Stimulated activated effector memory CD8-positive, alpha-beta T cell treated with anti-CD3 and anti-CD28 coated beads, Interleukin-12 subunit alpha, Interleukin-12 subunit beta, amount 100 ng/mL, for 72 hours (primary cell): Measurements from ENCODE around the gene PXT1.
"Not testable (repeated sequence)": the region's sequence is repeated elsewhere in the genome, so short reads cannot be mapped to it uniquely, and the experiment has no call there.

ENCODE experiments used
- ATAC-seq: fragments of 150-1000 bp; cut with Tn5 transposase; 2 replicates; pipeline ENCODE4 v1.10.0; 2021
- DNase-seq, 2 donors: peaks; one replicate each; pipeline ENCODE4 v3.0.0; 2021 to 2022; ENCODE audit warnings: low spot score in 2 of 2
- H3K27ac Mint-ChIP-seq: one replicate; pipeline ENCODE4 v1.8.0; 2022; ENCODE audit warnings: mild to moderate bottlenecking, mixed read lengths
- H3K36me3 Mint-ChIP-seq: one replicate; pipeline ENCODE4 v1.8.0; 2022; ENCODE audit warnings: mild to moderate bottlenecking, mixed read lengths
- H3K4me1 Mint-ChIP-seq: one replicate; pipeline ENCODE4 v1.8.0; 2022; ENCODE audit warnings: mixed read lengths
- H3K4me3 Mint-ChIP-seq: one replicate; pipeline ENCODE4 v1.8.0; 2022; ENCODE audit warnings: mild to moderate bottlenecking, mixed read lengths
- H3K9me3 Mint-ChIP-seq: one replicate; pipeline ENCODE4 v1.8.0; 2022; ENCODE audit warnings: mixed read lengths

The PXT1 gene

DNA sequence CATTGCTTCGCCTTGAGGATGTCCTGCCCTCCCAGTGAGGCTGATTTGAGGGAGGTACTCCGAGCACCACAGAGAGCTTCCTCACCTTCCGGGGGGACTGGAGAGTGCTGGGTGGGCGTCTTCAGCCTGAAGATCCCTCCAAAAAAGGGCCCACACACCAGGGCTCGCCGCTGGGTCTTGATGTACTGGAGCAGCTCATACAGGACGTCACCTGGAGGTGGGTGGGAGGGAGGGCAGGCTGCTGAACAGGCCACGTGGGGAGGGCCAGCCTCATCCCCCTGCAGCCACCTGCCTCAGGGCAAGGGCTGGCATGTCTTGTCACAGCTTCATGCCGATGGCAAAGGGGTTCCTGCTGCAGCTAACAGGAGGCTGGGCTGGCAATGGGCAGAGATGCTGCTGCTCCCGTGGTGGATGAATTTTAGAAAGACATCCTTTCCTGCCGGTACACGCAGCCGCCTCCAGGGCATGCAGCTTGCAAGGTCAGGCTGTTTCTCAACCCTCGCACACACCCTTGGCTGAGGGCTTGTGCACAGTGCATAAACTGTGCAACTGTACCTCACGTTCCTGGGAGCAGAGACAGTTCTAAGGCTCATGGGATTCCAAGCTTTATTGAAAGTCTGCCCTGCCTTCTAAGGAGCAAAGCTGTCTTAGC is 69.2 kb downstream of the PXT1 start:
- peaks cover 16% of the 10 kb centered on the region for H3K36me3 Mint-ChIP-seq
- H3K4me3 Mint-ChIP-seq: no peak overlapping the region
- no peaks in the 10 kb centered on the region for H3K9me3 Mint-ChIP-seq
- DNase-seq (no peak), ATAC-seq (no peak)
- H3K4me1 Mint-ChIP-seq: peaks cover 12% of the 10 kb centered on the region
- no peak overlapping the region for H3K27ac Mint-ChIP-seq

DNA sequence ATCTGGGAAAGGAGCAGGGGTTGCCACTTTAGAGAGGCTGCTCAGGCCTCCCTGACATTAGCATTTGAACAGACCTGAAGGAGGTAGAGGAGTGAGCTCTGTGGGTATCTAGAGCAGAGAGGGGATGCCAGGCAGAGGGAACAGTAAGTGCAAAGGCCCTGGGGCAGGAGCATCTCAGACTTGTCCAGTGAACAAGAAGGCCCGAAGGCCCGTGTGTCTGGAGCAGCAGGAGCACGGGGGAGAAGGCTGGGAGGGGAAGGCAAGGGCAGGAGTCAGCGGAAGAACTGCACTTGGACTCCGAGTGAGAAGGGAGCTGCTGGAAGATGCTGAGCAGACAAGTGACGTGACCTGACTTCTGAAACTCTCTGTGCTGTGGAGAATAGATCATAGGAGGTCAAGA is 70.6 kb downstream of the PXT1 start:
- Mint-ChIP-seq H3K27ac (no peak overlapping the region), H3K9me3 (no peaks in the 10 kb centered on the region), H3K4me3 (no peak overlapping the region), H3K36me3 (peaks cover 16% of the 10 kb centered on the region), H3K4me1 (no peaks in the 10 kb centered on the region)
- ATAC-seq: no peak
- no peak for DNase-seq

DNA sequence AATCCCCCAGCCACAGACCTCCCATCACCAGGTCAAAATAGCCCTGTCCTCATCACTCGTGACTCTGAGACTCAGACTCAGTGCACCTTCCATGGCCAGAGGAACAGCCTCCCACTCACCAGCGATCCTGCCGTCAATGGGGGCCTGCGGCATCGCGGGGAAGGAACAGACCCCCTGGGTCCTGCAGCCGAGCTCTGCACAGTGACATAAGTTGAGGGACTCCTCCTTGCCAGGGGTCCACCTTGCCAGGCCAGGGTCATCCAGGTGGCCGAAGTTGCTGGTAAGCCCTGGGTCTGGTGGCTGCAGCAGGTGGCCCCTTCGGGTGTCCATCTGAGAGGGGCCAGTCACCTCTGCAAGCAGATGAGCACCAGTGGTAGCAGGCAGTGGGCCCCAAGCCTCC is 71.4 kb downstream of the PXT1 start:
- Mint-ChIP-seq H3K4me1 (no peaks in the 10 kb centered on the region), H3K9me3 (no peaks in the 10 kb centered on the region), H3K27ac (no peak overlapping the region), H3K4me3 (no peak overlapping the region), H3K36me3 (peaks cover 11% of the 10 kb centered on the region)
- ATAC-seq (no peak), DNase-seq (no peak)

DNA sequence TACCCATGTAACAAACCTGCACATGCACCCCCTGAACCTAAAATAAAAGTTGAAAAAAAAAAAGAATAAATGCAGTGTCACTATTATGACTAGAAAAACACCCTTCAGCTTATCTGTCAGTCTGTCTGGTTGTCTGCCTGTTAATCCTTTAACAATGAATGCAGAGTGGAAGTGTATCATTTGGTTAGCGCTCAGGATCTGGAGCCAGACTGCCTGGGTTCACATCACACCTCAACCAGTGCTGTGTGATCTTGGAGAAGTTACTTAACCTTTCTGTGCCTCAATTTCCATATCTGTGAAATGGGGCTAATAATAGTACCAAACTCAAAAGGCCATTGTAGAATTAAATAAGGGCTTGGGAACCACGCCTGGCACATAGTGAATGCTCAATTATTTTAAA is 72.0 kb downstream of the PXT1 start:
- Mint-ChIP-seq H3K27ac (no peak overlapping the region), H3K36me3 (peaks cover 7% of the 10 kb centered on the region), H3K9me3 (no peaks in the 10 kb centered on the region), H3K4me1 (no peaks in the 10 kb centered on the region), H3K4me3 (no peak overlapping the region)
- ATAC-seq (no peak), DNase-seq (no peak)

DNA sequence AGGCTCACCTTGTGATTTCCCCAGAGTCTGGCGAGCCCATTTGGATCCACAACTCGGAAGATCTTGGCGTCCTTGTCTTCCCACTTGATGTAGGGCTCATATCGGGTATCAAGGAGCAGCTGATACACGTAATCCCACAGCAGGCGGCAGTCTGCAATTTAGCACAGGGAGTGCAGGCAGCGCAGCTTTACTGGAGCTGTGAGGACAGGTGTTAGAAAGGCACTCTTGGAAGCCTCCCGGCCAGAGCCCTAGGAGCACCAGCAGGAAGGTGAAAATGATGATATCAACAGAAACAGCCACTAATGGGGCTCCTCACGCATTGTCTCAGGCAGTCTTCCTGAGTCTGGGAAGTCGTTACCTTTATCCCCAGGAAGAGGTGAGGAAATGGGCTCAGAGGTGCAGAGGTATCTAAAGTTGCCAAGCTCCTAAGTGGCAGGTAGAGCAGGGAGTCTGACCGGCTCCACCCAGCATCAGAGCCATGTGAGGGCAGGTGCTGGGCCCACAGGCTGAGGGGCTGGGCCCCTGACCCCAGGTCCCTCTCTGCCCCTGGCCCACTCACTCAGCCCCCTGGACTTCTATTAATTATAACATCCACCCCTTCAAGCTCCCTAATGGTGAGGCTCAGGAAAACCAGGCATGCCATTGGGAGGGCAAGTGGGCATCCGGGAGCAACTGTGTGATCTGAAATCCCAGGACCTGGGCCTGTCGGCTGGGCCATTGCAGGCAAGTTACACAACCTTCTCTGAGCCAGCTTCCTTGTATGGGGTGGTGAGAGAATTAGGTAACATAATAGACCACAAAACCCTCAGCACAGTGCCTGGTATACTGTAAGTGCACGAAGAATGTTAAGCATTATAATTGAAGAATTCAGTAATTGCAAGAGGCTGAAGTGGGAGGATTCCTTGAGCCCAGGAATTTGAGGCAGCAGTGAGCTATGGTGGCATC is 73.5 kb downstream of the PXT1 start:
- Mint-ChIP-seq H3K9me3 (no peaks in the 10 kb centered on the region), H3K27ac (peak overlapping the region; percentile 61)
- no peak for DNase-seq

GRCh38 chr6:36368421-36368820 is 74.2 kb downstream of the PXT1 start:
- H3K9me3 Mint-ChIP-seq: no peaks in the 10 kb centered on the region
- no peak overlapping the region for H3K4me3 Mint-ChIP-seq
- H3K4me1 Mint-ChIP-seq: peaks cover 12% of the 10 kb centered on the region
- peak overlapping the region; percentile 61 for H3K27ac Mint-ChIP-seq
- no peak for ATAC-seq
- no peak for DNase-seq
- H3K36me3 Mint-ChIP-seq: peaks cover 7% of the 10 kb centered on the region

More for the DNA sequence above, 73.5 kb downstream of the PXT1 start:
- H3K4me3 Mint-ChIP-seq: no peak overlapping the region
- ATAC-seq: no peak
- H3K36me3 Mint-ChIP-seq: peaks cover 7% of the 10 kb centered on the region
- H3K4me1 Mint-ChIP-seq: peaks cover 12% of the 10 kb centered on the region

DNA sequence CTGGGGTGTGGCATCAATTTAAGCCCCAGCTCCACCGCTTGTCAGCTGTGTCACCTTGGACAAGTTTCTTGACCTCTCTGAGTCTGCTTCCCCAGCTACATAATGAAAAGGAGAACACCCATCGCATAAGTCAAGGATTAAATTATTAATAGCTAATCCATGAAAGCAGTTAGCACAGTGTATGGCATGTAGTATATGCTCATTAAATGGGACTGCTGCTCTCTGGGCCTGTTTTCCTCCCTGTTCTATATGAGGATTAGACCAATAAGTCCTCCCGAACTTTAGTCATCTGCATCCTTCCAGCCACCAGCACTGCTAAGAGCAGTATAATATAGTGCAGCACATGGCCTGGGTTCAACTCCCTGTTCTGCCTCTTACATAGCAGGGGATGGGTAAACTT is 74.9 kb downstream of the PXT1 start:
- Mint-ChIP-seq H3K9me3 (no peaks in the 10 kb centered on the region), H3K4me1 (peaks cover 12% of the 10 kb centered on the region), H3K27ac (no peak overlapping the region), H3K4me3 (no peak overlapping the region), H3K36me3 (peaks cover 7% of the 10 kb centered on the region)
- no peak for DNase-seq
- ATAC-seq: no peak

- no peak overlapping the region for H3K4me3 Mint-ChIP-seq
- H3K27ac Mint-ChIP-seq: peak overlapping the region; percentile 67
- H3K36me3 Mint-ChIP-seq: no peaks in the 10 kb centered on the region
- no peaks in the 10 kb centered on the region for H3K9me3 Mint-ChIP-seq
- H3K4me1 Mint-ChIP-seq: peaks cover 25% of the 10 kb centered on the region
- no peak for DNase-seq
- ATAC-seq: peak; percentile 72
Measured at GRCh38 chr6:36364669-36365479, 77.8 kb downstream of the PXT1 start.

DNA sequence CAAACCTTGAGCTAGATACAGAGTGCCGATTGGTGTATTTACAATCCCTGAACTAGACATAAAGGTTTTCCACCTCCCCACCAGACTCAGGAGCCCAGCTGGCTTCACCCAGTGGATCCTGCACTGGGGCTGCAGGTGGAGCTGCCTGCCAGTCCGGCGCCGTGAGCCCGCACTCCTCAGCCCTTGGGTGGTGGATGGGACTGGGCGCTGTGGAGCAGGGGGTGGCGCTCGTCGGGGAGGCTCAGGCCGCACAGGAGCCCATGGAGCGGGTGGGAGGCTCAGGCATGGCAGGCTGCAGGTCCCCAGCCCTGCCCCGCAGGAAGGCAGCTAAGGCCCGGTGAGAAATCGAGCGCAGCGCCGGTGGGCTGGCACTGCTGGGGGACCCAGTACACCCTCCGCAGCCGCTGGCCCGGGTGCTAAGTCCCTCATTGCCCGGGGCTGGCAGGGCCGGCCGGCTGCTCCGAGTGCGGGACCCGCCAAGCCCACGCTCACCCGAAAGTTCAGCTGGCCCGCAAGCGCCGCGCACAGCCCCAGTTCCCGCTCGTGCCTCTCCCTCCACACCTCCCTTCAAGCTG is 78.5 kb downstream of the PXT1 start:
- peaks cover 26% of the 10 kb centered on the region for H3K4me1 Mint-ChIP-seq
- not testable (repeated sequence) for H3K27ac Mint-ChIP-seq

GRCh38 chr6:36363371-36363752 is 79.3 kb downstream of the PXT1 start:
- peaks cover 26% of the 10 kb centered on the region for H3K4me1 Mint-ChIP-seq
- not testable (repeated sequence) for ATAC-seq, H3K27ac Mint-ChIP-seq

More for the DNA sequence above, 78.5 kb downstream of the PXT1 start:
- H3K4me3 Mint-ChIP-seq, H3K9me3 Mint-ChIP-seq, H3K36me3 Mint-ChIP-seq, DNase-seq, ATAC-seq: not testable (repeated sequence)

DNA sequence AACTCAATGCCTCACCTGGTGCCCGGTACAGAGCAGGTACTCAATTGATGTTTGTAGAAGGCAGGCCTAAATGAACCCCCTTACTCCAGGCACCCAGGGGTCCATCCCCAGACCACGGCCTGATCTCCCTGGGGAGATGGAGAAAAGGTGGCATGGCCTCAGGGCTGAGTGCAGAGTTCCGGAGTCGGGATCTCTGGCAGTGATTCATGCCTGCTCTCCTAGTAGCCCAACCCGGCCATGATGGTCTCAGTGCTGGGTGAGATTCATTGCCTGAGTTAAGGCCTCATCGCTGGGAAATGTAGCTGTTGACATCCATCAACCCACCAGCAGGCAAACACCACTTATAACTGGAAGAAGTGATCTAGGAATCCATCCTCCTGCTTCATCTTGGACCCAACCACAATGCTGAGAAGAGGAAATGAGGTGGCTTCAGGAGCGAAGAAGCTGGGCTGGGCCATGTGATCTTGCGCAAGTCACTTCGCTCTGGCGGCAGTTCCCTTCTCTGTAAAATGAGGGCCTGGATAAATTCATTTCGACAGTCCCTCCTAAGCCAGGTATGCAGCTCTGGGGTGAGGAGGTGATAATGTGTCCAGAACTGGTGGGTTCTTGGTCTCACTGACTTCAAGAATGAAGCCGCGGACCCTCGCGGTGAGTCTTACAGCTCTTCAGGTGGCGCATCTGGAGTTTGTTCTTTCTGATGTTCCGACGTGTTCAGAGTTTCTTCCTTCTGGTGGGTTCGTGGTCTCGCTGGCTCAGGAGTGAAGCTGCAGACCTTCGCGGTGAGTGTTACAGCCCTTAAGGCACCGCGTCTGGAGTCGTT is 79.9 kb downstream of the PXT1 start:
- Mint-ChIP-seq H3K4me3 (no peak overlapping the region), H3K36me3 (no peaks in the 10 kb centered on the region), H3K9me3 (no peaks in the 10 kb centered on the region)

More at GRCh38 chr6:36363371-36363752, 79.3 kb downstream of the PXT1 start:
- not testable (repeated sequence) for H3K36me3 Mint-ChIP-seq, DNase-seq, H3K4me3 Mint-ChIP-seq, H3K9me3 Mint-ChIP-seq

GRCh38 chr6:36361071-36361470 is 81.6 kb downstream of the PXT1 start:
- no peaks in the 10 kb centered on the region for H3K9me3 Mint-ChIP-seq
- H3K4me3 Mint-ChIP-seq: no peak overlapping the region
- ATAC-seq: no peak
- H3K27ac Mint-ChIP-seq: no peak overlapping the region
- no peak for DNase-seq
- H3K36me3 Mint-ChIP-seq: no peaks in the 10 kb centered on the region
- peaks cover 41% of the 10 kb centered on the region for H3K4me1 Mint-ChIP-seq

More for the DNA sequence above, 79.9 kb downstream of the PXT1 start:
- DNase-seq (no peak), ATAC-seq (no peak)
- Mint-ChIP-seq H3K4me1 (peaks cover 31% of the 10 kb centered on the region), H3K27ac (no peak overlapping the region)

- peak; percentile 77 for ATAC-seq
- Mint-ChIP-seq H3K4me1 (peaks cover 45% of the 10 kb centered on the region), H3K27ac (no peak overlapping the region), H3K4me3 (no peak overlapping the region), H3K36me3 (no peaks in the 10 kb centered on the region), H3K9me3 (no peaks in the 10 kb centered on the region)
- peak; percentile 55 to 80 for DNase-seq
Measured at GRCh38 chr6:36360241-36361054, 82.2 kb downstream of the PXT1 start.
